Measurements from ENCODE around the gene BRD4.

DNA sequence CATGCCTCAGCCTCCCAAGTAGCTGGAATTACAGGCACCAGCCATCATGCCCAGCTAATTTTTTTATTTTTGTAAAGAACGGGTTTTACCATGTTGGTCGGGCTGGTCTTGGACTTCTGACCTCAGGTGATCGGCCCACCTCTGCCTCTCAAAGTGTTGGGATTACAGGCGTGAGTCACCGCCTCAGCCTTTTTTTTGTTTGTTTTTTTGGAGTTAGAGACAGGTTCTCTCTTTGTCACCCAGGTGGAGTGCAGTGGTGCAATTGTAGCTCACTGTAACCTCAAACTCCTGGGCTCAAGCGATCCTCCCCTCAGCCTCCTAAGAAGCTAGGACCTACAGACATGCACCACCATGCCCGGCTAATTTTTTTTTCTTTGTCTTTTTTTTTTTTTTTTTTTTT lies 116.0 kb downstream of the BRD4 start:
- no peak for TF ChIP-seq ZNF843 (tag by site-specific recombination; IDR thresholded peaks at IDR 0.05)
- no peak for TF ChIP-seq ZNF274 (IDR thresholded peaks at IDR 0.05; ENCODE audit: low read length)
- no peak for TF ChIP-seq ZNF274 (tag by site-specific recombination; IDR thresholded peaks at IDR 0.05; ENCODE audit: borderline replicate concordance)
- TF ChIP-seq ZBTB1 (tag by site-specific recombination; IDR thresholded peaks at IDR 0.05): no peak

Measured in HEK293 (cell line).